T-helper 1 cell treated with Interleukin-12 subunit alpha and Interleukin-12 subunit beta and Interleukin-4 antibody, amounts not matched to agents 30 μg/mL and 1 μg/mL, for 36 hours (primary cell): ENCODE results near the gene PLN.

Experiments used
- H3K27ac Mint-ChIP-seq: one replicate; pipeline ENCODE4 v1.8.0; 2021; ENCODE audit warnings: mild to moderate bottlenecking, mixed read lengths
- H3K27me3 Mint-ChIP-seq: one replicate; pipeline ENCODE4 v1.8.0; 2021; ENCODE audit warnings: low read depth, mixed read lengths
- H3K36me3 Mint-ChIP-seq: one replicate; pipeline ENCODE4 v1.8.0; 2021; ENCODE audit warnings: low read depth, mixed read lengths
- H3K4me1 Mint-ChIP-seq: one replicate; pipeline ENCODE4 v1.8.0; 2021; ENCODE audit warnings: low read depth, mixed read lengths
- H3K4me3 Mint-ChIP-seq: one replicate; pipeline ENCODE4 v1.8.0; 2021; ENCODE audit warnings: mild to moderate bottlenecking, moderate library complexity, mixed read lengths
- H3K9me3 Mint-ChIP-seq: one replicate; pipeline ENCODE4 v1.8.0; 2021; ENCODE audit warnings: mixed read lengths

PLN gene

DNA sequence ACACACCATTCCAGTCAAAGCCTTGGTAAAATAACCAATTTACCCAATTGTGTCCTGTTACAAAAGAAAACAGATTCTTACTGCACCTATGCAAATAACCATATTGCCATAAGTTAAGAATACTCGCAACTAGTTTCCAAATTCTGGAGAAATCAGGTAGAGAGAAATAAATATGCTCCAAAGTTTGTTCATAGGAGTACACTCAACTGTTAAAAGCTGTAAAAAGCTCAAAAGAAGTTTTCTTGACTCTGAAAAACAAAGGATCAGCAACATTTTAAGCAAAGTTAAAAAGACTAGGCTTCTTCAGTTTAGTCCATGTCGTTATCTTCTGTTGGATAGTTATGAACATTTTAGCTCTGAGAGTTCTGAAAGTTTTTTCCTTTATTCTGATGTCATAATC is 55.3 kb downstream of the PLN start:
- no peaks in the 10 kb centered on the region for H3K27me3 Mint-ChIP-seq
- H3K27ac Mint-ChIP-seq: no peak overlapping the region
- H3K36me3 Mint-ChIP-seq: peaks cover 37% of the 10 kb centered on the region
- peaks cover 17% of the 10 kb centered on the region for H3K4me1 Mint-ChIP-seq
- peaks cover 15% of the 10 kb centered on the region for H3K9me3 Mint-ChIP-seq
- H3K4me3 Mint-ChIP-seq: no peak overlapping the region

DNA sequence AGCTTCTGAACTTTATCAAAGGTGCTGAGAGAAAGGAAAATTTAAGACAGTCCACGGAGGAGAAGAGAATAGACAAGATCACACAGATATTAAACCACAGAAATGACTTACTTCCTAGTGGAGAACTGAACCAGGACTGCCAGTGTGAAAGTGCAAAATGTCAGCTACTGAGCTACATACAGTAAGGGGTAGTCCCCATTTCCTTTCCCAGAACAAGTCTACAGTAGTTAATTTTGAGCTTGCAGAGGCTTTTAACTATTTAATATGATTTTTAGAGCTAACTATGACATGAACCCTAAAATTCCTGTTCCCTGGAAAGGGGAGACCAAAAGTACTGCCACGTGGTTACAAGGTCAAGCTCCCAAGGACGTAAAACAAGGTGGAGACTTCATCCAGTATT is 58.2 kb downstream of the PLN start:
- Mint-ChIP-seq H3K4me3 (no peak overlapping the region), H3K9me3 (peaks cover 15% of the 10 kb centered on the region), H3K4me1 (peaks cover 30% of the 10 kb centered on the region), H3K27ac (no peak overlapping the region), H3K36me3 (peaks cover 42% of the 10 kb centered on the region), H3K27me3 (no peaks in the 10 kb centered on the region)

DNA sequence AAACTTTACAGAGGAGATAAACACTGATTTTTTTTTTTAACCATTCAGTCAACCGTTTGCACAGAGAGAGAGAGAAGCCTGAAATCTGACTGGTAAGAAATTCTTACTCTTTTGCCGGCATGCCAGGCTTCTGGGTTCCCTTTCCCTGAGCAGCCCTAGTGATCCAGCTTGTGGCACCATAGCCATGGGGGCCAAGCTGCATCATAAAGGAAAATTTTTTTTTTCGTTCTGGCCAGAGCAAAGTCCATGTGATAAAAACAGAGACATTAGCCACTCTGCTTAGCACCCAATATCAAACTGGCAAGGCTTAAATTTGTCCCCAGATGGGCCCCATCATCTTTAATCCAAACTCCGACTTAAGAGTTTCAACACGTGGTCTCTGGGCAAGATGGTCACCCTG is 58.8 kb downstream of the PLN start:
- Mint-ChIP-seq H3K27me3 (no peaks in the 10 kb centered on the region), H3K4me3 (no peak overlapping the region), H3K27ac (no peak overlapping the region), H3K36me3 (peaks cover 43% of the 10 kb centered on the region), H3K4me1 (peaks cover 31% of the 10 kb centered on the region), H3K9me3 (peaks cover 17% of the 10 kb centered on the region)
